GM12874 (cell line): ENCODE measurements around the gene TLCD2.

ENCODE experiments used
- TF ChIP-seq, protein P1 (sequence below): IDR thresholded peaks from 2 replicates; pipeline ENCODE4 v1.5.1; 2011; ENCODE audit warnings: low read depth, mild to moderate bottlenecking, control low read depth, low read length, moderate library complexity; ENCODE audit not compliant: insufficient read depth

Gene TLCD2, protein sequence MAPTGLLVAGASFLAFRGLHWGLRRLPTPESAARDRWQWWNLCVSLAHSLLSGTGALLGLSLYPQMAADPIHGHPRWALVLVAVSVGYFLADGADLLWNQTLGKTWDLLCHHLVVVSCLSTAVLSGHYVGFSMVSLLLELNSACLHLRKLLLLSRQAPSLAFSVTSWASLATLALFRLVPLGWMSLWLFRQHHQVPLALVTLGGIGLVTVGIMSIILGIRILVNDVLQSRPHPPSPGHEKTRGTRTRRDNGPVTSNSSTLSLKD

DNA sequence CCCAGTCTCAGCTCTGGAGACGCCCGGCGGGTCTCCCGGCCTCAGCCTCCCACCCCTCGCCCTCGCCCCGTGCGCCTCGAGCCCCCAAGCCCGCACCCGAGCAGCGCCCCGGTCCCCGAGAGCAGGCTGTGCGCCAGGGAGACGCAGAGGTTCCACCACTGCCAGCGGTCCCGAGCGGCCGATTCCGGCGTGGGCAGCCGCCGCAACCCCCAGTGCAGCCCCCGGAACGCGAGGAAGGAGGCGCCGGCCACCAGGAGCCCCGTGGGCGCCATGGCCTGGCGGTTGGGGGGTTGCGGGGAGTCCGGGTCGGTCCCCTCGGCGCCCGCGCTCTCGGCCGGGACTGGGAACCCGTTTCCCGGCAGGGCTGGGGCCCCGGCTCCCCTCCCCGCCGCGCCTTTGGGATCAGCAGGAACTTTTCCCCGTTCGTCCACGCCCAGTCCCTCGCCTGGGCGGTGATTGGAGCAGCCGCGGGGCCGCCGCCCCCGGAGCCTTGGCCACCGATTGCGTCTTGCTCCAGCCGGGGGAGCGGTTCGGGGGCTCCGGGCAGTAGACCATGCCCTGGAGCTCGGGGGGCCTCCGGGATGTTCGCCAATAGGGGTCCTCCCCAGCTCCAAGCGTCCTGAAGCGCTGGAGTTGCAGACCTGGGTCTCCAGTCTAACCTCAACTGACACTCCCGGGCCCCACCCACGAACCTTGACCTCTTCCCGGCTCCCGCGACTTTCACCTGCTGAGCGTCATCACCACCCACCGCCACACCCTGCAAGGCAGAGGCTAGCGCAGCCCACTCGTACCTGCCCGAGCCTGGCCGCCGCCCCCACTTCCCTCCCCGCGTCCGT, at the start of gene TLCD2:
Gene TLCD2 (minus strand): TSS at position 407 of the 836 bp plus-strand sequence. CDS start 135 bp downstream, at position 272.
- TF ChIP-seq, protein P1, sequence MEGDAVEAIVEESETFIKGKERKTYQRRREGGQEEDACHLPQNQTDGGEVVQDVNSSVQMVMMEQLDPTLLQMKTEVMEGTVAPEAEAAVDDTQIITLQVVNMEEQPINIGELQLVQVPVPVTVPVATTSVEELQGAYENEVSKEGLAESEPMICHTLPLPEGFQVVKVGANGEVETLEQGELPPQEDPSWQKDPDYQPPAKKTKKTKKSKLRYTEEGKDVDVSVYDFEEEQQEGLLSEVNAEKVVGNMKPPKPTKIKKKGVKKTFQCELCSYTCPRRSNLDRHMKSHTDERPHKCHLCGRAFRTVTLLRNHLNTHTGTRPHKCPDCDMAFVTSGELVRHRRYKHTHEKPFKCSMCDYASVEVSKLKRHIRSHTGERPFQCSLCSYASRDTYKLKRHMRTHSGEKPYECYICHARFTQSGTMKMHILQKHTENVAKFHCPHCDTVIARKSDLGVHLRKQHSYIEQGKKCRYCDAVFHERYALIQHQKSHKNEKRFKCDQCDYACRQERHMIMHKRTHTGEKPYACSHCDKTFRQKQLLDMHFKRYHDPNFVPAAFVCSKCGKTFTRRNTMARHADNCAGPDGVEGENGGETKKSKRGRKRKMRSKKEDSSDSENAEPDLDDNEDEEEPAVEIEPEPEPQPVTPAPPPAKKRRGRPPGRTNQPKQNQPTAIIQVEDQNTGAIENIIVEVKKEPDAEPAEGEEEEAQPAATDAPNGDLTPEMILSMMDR = no peak

DNA sequence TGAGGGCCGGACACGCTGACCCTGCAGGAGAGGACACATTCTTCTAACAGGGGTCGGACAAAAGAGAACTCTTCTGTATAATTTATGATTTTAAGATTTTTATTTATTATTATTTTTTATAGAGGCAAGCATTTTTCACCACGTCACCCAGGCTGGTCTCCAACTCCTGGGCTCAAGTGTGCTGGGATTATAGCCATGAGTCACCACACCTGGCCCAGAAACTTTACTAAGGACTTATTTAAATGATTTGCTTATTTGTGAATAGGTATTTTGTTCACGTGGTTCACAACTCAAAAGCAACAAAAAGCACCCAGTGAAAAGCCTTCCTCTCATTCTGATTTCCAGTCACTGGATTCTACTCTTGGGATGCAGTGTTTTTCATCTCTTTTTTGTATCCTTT, 49.4 kb upstream of the TLCD2 start:
- TF ChIP-seq, protein P1 = no peak

DNA sequence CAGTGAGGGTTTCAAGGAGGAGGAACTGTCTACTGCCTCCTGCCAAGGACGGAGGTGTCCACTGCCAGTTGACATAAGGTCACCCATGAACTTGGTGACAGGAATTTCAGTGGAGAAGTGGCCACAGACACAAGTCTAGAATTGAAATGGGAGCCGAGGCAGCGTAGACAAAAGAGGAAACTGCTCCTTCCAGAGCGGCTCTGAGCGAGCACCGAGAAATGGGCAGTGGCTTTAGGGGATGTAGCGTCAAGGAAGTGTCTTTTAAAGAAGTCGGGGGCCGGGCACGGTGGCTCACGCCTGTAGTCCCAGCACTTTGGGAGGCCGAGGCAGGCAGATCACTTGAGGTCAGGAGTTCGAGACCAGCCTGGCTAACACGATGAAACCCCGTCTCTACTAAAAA, 48.6 kb upstream of the TLCD2 start:
- TF ChIP-seq, protein P1 = no peak

DNA sequence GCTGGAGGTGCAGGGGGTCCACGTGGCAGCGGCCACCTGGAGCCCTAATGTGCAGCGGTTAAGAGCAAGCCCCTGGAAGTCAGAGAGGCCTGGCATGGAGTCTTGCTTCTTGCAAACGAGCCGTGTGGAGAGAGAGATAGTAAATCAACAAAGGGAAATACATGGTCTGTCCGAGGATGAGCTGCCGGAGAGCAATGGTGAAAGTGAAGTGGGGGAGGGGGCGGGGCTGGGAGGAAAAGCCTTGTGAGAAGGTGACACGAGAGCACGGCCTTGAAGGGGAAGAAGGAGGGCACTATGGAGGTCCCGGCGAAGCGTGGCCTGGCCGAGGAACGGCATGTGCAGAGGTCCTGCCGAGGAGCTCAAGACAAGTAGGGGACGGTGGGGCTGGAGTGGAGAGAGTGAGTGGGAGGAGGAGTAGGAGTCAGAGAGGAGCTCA, 45.7 kb upstream of the TLCD2 start:
- TF ChIP-seq, protein P1 = no peak

DNA sequence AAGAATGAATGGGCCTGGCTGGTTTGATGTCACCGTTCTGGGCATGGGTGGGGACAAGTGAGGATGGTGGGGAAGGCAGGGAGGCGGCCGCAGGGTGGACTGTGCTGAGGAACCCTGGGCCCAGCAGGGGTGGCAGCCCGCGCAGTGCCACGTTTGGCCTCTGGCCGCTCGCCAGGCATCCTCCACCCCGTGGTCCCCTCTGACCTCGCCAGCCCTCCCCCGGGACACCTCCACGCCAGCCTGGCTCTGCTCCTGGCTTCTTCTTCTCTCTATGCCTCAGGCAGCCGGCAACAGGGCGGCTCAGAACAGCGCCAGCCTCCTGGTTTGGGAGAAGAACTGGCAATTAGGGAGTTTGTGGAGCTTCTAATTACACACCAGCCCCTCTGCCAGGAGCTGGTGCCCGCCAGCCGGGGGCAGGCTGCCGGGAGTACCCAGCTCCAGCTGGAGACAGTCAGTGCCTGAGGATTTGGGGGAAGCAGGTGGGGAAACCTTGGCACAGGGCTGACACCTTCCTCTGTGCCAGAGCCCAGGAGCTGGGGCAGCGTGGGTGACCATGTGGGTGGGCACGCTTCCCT, 45.2 kb upstream of the TLCD2 start:
- TF ChIP-seq, protein P1 = no peak

DNA sequence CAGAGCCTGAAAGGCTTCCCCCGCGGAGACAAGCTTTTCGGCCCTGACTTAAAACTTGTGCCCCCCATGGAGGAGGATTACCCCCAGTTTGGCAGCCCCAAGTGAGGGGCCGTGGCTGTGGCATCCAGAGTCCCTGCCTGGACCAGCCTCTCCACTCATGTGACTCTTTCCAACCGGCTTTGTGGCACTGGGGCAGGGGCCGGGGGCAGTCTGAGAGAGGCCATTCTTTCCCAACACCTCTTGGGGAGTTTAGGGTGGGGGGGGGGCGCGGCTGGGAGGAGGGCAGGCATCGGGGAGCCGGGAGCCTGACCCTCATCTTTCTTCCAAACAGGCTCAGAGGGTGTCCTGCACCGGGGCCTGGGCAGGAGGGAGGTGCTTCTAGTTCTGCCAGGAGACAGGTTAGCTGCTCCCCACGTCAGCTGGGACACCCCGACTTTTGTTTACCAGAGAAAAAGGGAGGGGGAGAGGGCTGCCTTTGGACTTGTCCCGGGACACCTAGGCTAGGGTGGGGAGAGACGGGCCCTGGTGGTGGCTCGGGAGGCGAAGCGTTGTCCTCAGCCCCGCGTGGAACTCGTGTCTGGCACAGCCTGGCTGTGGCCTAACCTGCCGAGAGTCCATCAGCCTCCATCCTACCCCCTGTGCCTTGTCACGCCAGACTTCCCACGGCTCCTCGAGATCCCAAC, 44.4 kb upstream of the TLCD2 start:
- TF ChIP-seq, protein P1 = no peak

DNA sequence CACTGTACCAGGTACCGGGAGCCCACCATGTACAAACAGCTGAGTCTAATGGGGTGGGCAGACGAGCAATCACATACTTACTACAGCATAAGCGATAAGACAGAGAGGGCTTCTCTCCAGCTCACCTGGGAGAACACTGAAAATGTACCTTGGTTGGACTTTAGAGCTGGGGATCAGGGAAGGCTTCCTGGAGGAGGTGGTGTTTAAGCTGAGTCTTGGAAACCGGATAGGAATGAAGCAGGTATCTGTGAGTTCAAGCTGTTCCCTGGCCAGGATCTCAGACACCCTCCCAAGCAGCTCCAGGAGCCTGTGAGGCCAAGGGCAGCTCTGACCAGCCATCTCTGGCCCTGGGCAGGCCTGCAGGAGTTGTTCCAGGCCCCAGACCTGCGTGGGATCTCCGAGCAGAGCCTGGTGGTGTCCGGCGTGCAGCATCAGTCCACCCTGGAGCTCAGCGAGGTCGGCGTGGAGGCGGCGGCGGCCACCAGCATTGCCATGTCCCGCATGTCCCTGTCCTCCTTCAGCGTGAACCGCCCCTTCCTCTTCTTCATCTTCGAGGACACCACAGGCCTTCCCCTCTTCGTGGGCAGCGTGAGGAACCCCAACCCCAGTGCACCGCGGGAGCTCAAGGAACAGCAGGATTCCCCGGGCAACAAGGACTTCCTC, 43.7 kb upstream of the TLCD2 start:
- TF ChIP-seq, protein P1 = no peak
